GM21390 (cell line): ENCODE data around the gene DMD.
"Not testable (repeated sequence)": the region's sequence is repeated elsewhere in the genome, so short reads cannot be mapped to it uniquely, and the experiment has no call there.

Experiments
- ATAC-seq: cut with Tn5 transposase; IDR thresholded peaks from one replicate; pipeline ENCODE4 v1.9.1; 2021; ENCODE audit not compliant: unreplicated experiment

The DMD gene

DNA sequence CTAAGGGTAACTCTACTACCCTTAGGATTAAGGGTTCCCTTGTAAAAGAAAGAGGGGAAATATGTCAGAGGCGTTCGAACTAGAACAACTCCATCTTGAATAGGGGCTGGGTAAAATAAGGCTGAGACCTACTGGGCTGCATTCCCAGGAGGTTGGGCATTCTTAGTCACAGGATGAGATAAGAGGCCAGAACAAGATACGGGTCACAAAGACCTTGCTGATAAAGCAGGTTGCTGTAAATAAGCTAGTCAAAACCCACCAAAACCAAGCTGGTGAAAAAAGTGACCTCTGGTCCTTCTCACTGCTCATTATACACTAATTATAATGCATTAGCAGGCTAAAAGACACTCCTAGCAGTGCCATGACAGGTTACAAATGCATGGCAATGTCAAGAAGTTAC is 922.0 kb downstream of the DMD start:
- no peak for ATAC-seq

DNA sequence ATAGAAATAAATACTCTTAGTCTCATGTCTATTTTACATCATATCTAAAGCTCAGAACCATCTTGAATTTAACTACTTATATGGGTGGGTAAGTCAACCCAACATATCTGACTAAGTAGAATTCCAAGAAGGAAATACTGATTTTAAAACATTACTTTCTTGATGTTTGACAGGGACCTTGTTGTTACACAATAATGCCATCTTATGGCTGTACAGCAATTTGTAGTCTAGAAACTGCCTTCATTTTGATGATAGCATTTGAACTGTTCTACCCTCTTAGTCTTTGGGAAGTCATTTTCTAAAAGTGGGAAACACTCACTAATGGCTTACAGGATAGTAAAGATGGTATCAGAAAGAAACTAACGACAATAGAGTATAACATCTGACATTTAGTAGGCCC is 929.5 kb downstream of the DMD start:
- ATAC-seq: no peak

DNA sequence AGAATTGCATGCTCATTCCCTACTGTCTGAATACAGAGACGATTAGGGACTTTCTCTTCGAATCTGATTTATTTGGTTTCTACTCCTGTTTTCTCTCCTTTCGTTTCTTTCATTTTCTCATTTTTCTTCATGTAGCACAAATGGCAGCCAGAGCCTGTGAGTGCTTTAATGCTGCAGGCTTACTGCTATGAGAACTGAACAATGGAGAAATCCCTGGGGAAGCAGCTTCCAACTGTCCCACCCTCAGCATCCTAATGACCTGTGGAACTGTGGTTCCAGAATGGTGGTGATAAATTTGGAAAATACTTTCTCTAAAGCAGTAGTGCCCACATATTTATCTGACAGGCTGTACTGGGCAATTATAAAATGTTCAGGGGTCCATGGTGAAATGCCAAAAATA is 930.4 kb downstream of the DMD start:
- ATAC-seq: no peak

DNA sequence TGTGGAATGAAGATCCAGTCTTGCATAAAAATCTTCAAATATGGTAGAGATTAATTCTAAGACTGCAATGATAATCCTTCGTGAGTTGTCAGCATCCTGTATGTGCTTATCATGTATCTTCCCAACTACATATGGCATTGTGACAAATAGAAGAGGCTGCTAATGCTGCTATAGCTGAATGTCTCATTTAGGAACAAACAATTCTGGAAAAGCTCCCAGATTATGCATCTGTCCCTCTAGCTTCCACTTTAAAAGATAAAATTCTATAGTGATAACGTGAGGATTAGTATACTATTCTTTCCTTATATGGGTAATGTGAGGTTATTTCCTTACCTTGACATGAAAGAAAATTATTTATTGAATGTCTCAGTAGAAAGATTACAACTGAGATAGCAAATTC is 930.9 kb downstream of the DMD start:
- ATAC-seq: no peak

DNA sequence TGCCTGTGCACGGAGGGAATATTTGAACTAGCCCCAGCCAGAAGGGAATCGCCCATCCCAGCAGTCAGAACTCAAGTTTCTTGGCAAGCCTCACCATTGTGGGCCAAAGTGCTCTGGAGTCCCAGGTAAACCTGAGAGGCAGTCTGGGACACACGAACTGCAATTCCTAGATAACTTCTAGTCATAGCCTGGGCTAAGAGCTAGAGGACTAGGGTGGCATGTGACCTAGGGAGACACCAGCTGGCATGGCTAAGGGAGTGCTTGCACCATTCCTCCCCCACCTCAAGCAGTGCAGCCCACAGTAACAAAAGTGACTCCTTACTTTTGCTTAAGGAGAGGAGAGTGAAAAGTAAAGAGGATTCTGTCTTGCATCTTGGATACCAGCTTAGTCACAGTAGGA is 935.2 kb downstream of the DMD start:
- ATAC-seq: no peak

DNA sequence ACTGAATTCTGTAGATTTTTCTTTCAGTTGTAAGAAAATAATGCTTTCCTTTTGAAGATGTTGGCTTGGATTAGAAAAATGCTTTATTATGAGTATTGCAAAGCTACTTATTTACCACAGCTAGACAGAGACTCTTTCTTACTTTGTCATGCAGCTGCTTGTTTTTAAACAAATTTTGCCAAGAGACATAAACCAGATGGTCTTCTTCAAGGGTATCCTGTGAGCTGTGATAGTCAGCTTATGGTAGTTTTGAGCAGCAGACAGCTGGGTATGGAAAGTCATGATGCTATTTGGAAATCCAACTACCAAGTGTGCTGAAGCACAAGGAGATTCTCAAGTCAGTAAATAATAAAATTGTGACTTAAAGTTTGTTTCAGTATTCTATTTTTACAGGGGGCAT is 941.5 kb downstream of the DMD start:
- no peak for ATAC-seq

DNA sequence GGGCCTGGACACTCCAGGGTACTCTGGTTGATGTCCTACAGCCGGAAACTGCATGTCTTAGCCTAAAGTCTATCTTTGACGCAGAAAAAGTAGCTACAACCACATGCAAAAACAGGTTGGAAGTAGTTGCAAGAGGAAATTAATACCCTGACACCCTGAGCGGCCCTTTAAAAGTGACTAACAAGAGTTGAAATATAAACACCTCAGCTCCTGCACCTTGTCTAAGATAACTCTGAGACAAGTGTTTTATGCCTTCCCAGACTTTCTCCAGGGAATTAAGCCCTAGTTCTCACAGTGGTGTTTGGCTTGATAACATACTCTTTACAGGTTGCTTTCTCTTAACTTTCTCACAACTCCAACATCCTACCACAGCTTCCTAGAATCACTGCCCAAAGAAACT is 943.1 kb downstream of the DMD start:
- no peak for ATAC-seq

DNA sequence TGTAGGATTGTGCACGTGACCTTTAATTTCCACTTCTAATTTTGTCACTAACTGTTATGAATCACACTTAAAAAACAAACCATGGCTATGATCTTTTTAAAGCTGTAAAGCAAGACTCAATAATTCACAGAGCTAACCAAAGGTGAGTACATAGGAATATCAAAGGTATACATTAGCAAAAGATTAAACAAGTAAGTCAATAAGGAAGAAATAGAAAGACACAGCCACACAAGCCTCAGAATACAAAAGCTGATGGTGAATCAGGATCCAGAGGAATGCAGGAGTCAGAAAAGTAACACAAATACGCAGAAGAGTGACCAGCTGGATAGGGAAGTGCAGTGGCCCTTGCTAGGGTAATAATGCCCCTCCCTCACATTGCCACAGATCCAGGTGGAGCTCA is 943.6 kb downstream of the DMD start:
- ATAC-seq: no peak

DNA sequence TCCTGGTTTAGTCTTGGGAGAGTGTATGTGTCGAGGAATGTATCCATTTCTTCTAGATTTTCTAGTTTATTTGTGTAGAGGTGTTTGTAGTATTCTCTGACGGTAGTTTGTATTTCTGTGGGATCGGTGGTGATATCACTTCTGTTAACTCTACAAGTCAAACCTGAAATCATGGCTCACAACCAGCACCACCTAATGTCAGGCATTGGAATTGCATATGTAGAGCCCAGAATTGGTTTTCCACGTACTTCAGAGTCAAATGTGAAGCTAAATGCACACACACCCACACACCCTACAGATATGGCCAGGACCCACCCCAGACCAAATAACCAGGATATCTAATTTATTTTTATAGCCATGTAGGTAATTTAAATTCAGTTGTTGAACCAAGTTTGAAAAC is 964.7 kb downstream of the DMD start:
- not testable (repeated sequence) for ATAC-seq

DNA sequence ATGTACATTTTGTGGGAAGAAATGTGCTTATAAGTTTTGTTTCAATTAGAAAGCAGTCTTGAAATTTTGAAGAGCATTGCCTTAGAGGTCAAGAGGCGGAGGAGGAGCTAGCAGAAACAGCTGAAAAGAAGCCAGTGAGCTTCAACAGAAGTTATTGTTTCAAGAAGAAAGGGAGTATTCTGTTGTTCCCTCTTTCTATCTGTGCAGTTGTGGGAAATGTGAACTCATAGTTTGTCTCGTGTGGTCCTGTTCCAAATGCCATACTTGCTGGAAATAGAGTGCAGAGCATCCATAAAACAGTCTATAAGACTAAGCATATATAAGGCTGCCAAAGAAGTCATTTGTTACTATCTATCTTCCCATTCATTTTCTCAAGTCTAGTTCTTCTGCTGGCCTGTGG is 1015.7 kb downstream of the DMD start:
- no peak for ATAC-seq

DNA sequence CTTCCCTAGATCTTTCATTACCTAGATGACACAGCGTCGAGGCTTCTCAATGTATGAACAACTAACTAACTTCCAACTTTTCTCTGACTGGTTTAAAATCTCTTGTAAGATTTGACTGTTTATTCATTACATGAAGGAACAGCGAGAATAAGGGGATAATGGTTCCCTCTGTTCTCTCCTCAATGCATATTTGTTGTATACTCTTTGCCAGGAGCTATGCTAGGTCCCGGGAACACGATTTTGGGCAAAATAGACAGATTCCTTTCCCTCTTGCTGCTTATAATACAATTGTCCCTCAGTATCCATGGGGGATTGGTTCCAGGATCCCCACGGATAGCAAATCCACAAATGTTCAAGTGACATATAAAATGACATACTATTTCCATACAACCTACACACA is 1020.0 kb downstream of the DMD start:
- no peak for ATAC-seq

DNA sequence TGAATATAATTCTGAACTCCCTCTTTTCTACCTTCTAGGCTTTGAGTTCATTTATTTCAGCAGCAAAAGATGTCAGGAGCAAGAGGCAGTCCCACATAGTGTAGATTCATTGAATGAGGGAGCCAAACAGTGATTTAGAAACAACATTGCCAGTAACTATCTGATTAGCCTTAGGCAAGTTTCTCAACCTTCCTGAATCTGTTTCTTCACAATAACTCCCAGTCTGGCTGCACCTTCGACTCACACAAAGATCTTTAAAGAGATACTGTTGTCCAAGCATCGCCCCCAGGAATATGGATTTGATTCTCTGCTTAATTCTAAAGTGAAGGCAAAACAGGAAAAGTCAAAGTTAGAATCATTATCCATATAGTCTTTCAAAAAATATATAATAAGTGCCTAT is 1026.2 kb downstream of the DMD start:
- ATAC-seq: no peak

DNA sequence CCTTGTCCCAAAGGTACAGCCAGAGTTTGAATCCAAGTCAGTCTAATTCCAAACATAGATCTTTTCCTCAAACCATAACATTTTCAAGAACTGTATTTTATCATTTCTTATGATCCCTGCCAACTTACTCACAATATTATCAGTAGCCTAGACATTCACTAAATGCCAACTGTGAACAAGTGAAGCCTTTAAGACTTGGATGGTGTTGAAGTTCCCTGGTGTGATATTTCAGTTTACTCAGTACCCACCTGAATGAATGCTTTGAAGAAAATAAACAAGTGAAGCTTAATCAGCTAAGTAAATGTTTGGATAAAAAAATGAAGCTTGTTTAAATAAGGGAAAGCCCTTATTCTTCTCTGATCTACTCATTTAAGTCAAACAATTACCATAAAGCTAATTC is 1028.3 kb downstream of the DMD start:
- ATAC-seq: no peak

DNA sequence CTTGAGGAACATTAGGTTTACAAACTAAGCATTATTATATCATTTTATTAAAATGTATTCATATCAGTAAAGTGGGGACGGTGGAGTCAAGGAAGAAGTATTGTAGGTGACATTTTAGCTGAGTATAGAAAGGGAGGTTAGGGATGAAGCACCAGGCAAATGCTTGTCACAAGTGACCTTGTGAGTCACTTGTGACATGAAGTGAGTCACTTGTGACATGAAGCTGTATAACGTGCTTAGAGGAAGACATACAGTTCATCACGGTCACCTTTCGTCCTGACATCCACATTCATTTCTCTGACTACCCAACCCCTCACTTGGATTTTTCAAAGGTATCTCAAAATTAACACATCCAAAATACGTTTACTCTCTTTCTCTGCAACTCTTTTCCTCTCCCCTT is 1034.8 kb downstream of the DMD start:
- no peak for ATAC-seq

DNA sequence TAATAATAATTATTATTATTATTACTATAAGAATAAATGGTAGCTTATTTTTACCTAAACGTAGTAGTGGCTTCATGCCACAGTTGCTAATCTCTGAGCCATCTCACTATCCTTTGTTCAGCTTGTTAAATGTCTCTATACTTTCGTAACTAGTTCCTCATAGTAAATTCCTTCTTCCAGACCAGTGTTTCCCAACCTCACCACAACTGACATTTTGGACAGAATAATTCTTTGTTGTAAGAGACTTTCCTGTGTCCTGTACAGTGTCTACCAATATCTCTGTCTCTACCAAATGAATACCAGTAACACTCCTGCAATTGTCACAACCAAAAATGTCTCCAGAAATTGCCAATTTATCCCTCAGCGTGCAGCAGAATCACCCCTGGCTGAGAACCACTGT is 1040.9 kb downstream of the DMD start:
- no peak for ATAC-seq

DNA sequence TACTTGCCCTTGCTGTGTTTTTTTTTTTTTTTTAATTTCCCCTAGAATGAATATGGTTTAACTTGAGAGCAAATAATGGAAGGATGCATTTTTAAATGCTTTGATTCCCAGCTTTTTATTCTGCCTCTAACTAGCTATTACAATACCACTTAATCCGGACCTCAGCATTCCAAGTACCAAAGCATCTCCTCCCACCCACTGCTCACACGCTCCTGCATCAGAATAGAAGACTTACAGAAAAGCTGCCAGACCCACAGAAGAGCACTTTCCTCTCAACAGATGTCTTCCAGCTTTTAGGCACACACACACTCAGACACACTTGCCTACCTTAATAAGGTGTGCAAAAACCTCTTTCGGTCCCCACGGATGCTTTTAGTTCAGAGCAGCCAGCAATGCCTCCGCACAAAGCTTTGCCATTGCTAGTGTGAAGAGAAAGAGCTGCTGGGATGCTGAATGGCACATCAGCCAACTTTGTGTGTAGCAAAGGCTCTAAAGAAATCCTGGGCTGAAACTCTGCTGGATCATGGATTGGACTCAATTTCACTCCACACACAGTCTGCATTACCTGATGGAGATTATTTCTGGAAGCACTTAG is 1056.2 kb downstream of the DMD start:
- ATAC-seq: no peak

DNA sequence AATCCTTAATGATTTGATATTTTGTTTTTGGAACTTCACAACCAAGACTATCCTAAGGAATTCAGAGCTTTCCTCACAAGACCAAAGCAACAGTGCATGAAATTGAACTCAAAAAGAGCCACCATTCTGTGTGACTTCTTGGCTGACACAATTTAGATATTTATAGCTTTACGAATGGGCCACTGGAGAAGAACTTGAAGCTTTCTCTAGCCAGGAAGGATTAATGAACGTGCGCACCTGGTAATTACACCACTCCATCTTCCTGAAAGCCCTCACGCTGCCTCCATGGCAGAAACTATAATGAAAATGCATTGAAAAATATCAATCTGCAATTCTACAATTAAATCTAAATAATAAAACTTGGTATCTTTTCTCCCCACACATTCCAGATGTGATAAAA is 1057.8 kb downstream of the DMD start:
- no peak for ATAC-seq

DNA sequence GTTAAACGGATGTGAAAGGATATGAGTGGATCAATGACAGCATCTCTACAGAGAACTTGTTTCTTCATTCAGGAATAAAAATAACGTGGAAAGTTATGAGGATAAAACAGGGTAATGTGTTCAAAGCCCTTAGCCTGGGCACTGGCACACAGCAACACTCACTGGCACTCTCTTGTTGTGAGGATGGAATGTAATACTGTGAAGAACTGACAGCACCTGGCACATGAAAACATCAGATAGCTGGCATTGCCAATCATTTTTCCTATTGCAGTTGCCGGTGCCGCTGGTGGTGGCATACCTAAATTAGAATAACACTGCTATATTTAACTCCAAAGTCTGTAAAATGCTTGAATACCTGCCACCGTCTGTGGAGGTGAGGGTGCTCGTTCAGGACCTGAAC is 1061.2 kb downstream of the DMD start:
- no peak for ATAC-seq

DNA sequence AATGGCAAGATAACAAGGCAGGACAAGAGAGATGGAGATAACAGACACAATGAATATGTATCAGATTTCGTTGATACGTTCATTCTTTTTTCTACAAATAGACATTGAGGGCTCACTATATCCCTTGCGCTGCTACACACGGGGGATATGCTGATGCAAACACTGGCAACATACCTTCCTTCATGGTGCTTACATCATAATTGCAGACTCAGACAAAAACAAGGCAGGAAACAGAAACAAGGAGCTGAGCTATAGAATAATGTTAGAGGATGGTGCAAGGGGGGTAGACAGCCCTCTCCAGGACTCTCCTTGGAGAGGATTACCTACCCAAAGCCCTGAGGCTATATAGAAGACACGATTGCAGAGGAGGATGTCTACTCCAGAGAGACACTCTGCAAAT is 1069.5 kb downstream of the DMD start:
- no peak for ATAC-seq

DNA sequence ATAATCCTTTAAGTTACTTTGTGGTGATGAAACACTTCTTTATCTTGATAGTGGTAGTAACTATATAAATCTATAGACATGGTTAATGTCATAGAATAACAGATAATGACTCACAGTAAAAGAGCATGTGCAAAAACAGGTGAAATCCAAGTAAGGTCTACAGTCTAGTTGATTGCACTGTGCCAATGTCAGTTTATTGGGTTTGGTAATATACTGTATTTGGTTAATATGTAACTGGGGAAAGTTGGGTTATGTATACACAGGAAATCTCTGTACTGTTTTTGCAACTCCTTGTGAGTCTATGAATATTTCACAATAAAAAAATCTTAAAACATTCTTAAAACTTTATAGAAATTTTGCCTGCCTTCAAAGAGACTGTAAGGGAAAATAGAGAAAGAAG is 1071.9 kb downstream of the DMD start:
- ATAC-seq: no peak

DNA sequence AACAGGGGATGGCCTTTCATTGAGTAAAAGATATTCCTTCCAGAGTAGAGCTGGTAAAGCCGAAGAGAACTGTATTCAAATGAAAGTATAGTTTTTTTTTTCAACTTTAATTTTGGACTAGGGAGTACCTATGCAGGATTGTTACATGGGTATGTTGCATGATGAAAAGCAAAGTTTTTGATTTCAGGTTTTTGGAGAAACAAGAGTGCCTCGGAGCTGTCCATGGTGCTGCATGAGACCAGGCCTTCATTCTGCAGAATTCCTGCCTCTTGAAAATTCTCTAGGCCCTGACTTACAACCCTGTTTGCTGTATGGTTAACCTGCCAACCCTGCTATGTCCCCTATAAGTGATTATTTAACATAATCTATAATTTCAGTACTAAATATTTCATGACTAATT is 1073.8 kb downstream of the DMD start:
- ATAC-seq: no peak

DNA sequence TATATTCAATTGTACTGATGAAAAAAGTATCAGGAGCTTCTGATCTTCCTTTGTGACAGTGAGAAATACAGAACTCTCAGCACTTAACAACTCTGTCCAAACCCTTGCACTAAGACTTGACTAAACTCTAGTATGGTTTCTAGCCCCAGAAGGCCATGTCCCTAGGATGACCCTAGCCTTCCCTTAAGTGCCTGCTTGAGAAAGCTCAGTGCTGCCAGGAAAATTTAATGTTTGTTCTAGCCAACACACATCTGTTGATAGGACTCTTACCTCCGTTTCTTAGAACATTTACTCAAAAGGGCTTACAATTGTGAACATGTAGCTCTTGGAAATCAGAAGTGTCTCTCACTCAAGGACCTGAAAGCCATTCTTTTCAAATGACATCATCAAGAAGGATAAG is 1084.4 kb downstream of the DMD start:
- ATAC-seq: no peak

DNA sequence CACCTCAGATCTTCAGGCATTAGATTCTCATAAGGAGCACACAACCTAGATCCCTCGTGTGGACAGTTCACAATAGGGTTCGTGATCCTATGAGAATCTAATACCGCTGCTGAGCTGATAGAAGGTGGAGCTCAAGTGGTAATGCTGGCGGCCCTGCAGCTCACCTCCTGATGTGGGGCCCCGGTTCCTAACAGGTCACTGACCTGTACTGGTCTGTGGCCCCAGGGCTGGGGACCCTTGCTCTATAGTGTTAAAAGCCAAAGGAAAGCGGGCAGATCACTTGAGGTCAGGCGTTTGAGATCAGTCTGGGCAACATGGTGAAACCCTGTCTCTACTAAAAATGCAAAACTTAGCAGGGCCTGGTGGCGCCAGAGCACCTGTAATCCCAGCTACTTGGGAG is 1092.5 kb downstream of the DMD start:
- ATAC-seq: no peak

DNA sequence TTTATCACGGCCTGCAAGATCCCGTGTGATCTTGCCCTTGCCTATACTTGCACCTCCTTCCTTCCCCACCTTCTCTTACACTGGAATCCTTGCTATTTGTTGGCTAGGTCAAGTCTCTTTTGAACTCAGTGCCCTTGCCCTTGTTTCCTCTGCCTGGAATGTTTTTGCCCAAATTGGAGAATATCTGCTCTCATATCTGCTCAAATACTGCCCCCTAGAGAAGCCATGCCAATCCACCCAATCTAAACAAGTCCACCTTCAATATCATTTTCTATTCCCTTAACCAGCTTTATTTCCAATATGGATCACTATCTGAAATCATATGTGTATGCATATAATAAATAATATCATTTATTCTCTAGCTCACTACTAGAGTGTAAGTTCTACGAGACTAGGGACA is 1095.3 kb downstream of the DMD start:
- ATAC-seq: no peak
